Peyer's patch (tissue), 4 donors: Measurements from ENCODE around the gene CDKN1C. TPM values are rescaled to one million over a fixed set of nuclear protein-coding genes. Genes with fewer than 3 reads are reported as not detected.

Experiments used
- DNase-seq, 3 donors: peaks; one replicate each; pipeline ENCODE4 v3.0.0-alpha.2; 2017 to 2019
- H3K27ac ChIP-seq, 4 donors: fragments of 200-600 bp; sonication (generic); one replicate each; pipeline ENCODE4 v1.5.1; 2016 to 2019
- H3K27me3 ChIP-seq, 2 donors: fragments of 200-600 bp; sonication (generic); one replicate each; pipeline ENCODE4 v1.5.1; 2019
- H3K36me3 ChIP-seq, 3 donors: fragments of 200-600 bp; sonication (generic); one replicate each; pipeline ENCODE4 v1.5.1; 2016 to 2019
- H3K4me1 ChIP-seq, 4 donors: fragments of 200-600 bp; sonication (generic); one replicate each; pipeline ENCODE4 v1.5.1; 2016 to 2019
- H3K4me3 ChIP-seq, 4 donors: fragments of 200-600 bp; sonication (generic); 1 replicate in 3 of 4; 2 replicates in 1 of 4; pipeline ENCODE4 v1.5.1; 2016 to 2019; ENCODE audit warnings: mild to moderate bottlenecking in 1 of 4
- H3K9me3 ChIP-seq, 4 donors: fragments of 200-600 bp; sonication (generic); one replicate each; pipeline ENCODE4 v1.5.1; 2016 to 2019; ENCODE audit warnings: mild to moderate bottlenecking in 1 of 4
- CTCF ChIP-seq, 6 experiments: fragments of 450-650 bp in 4 of 6; fragments of 200-600 bp in 2 of 6; sonication (generic) in 1 of 6; IDR thresholded peaks; one replicate each; pipeline ENCODE4 v1.5.1; 2017 to 2019; ENCODE audit warnings: antibody characterized with exemption in 6 of 6, mild to moderate bottlenecking in 3 of 6, moderate library complexity in 1 of 6
- POLR2A ChIP-seq, 2 donors: fragments of 450-650 bp; IDR thresholded peaks; one replicate each; pipeline ENCODE4 v1.5.1; 2017; ENCODE audit warnings: antibody characterized with exemption in 2 of 2, mild to moderate bottlenecking in 2 of 2, moderate library complexity in 2 of 2
- total RNA-seq, 4 donors: library from RNA; depleted of rRNA; stranded (reverse); fragments of >200 nt; gene quantifications; one replicate each; pipeline ENCODE4 v1.1.0, GENCODE V29; 2016

The CDKN1C gene
- total RNA-seq, 4 donors from 2014 or later: 6.1 to 22.3 (median 11.1) TPM

- Histone ChIP-seq H3K36me3 (peaks cover 0 to 28% (median 0%) of the 10 kb centered on the region in 3 donors), H3K4me3 (peak overlapping the region in 2 of 4 donors; percentile 2 to 19), H3K27me3 (no peaks in the 10 kb centered on the region), H3K4me1 (peaks cover 4 to 50% (median 14%) of the 10 kb centered on the region in 4 donors), H3K27ac (peak overlapping the region in 3 of 4 donors; percentile 69 to 94 (median 94)), H3K9me3 (no peaks in the 10 kb centered on the region)
- no peak for TF ChIP-seq POLR2A (IDR thresholded peaks at IDR 0.05)
- no peak for TF ChIP-seq CTCF (IDR thresholded peaks at IDR 0.05)
- no peak for DNase-seq
Measured at GRCh38 chr11:2913019-2913431, 27.4 kb upstream of the CDKN1C start.

GRCh38 chr11:2912498-2912897 is 26.9 kb upstream of the CDKN1C start:
- H3K4me1 ChIP-seq: peaks cover 4 to 50% (median 14%) of the 10 kb centered on the region in 4 donors
- H3K9me3 ChIP-seq: no peaks in the 10 kb centered on the region
- peak in 1 of 6 experiments; percentile 6 for TF ChIP-seq CTCF (IDR thresholded peaks at IDR 0.05)
- TF ChIP-seq POLR2A (IDR thresholded peaks at IDR 0.05): peak in 1 of 2 donors; percentile 54
- peak overlapping the region in 3 of 4 donors; percentile 69 to 94 (median 94) for H3K27ac ChIP-seq
- DNase-seq: peak in 2 of 3 donors; percentile 94 to 95
- H3K4me3 ChIP-seq: peak overlapping the region in 2 of 4 donors; percentile 2 to 19
- peaks cover 0 to 28% (median 0%) of the 10 kb centered on the region in 3 donors for H3K36me3 ChIP-seq
- no peaks in the 10 kb centered on the region for H3K27me3 ChIP-seq

GRCh38 chr11:2911785-2912391 is 26.3 kb upstream of the CDKN1C start:
- H3K27ac ChIP-seq: peak overlapping the region in 3 of 4 donors; percentile 69 to 94 (median 94)
- peak in 2 of 3 donors; percentile 64 to 67 for DNase-seq
- H3K4me1 ChIP-seq: peaks cover 4 to 50% (median 14%) of the 10 kb centered on the region in 4 donors
- peaks cover 0 to 22% (median 0%) of the 10 kb centered on the region in 3 donors for H3K36me3 ChIP-seq
- H3K27me3 ChIP-seq: no peaks in the 10 kb centered on the region
- no peaks in the 10 kb centered on the region for H3K9me3 ChIP-seq
- TF ChIP-seq POLR2A (IDR thresholded peaks at IDR 0.05): peak in 1 of 2 donors; percentile 17
- no peak for TF ChIP-seq CTCF (IDR thresholded peaks at IDR 0.05)
- peak overlapping the region in 1 of 4 donors; percentile 2 for H3K4me3 ChIP-seq

- peaks cover 0 to 20% (median 0%) of the 10 kb centered on the region in 3 donors for H3K36me3 ChIP-seq
- H3K9me3 ChIP-seq: no peaks in the 10 kb centered on the region
- peak overlapping the region in 3 of 4 donors; percentile 69 to 94 (median 94) for H3K27ac ChIP-seq
- peak in 1 of 3 donors; percentile 65 for DNase-seq
- no peak for TF ChIP-seq CTCF (IDR thresholded peaks at IDR 0.05)
- TF ChIP-seq POLR2A (IDR thresholded peaks at IDR 0.05): no peak
- no peaks in the 10 kb centered on the region for H3K27me3 ChIP-seq
- peaks cover 4 to 50% (median 14%) of the 10 kb centered on the region in 4 donors for H3K4me1 ChIP-seq
- H3K4me3 ChIP-seq: no peak overlapping the region
Measured at GRCh38 chr11:2911088-2911784, 25.7 kb upstream of the CDKN1C start.

- TF ChIP-seq POLR2A (IDR thresholded peaks at IDR 0.05) (no peak), CTCF (IDR thresholded peaks at IDR 0.05) (no peak)
- H3K27ac ChIP-seq: peak overlapping the region in 1 of 4 donors; percentile 94
- H3K9me3 ChIP-seq: no peaks in the 10 kb centered on the region
- H3K4me3 ChIP-seq: no peak overlapping the region
- H3K27me3 ChIP-seq: no peaks in the 10 kb centered on the region
- H3K36me3 ChIP-seq: peaks cover 0 to 20% (median 0%) of the 10 kb centered on the region in 3 donors
- peaks cover 4 to 50% (median 14%) of the 10 kb centered on the region in 4 donors for H3K4me1 ChIP-seq
- no peak for DNase-seq
Measured at GRCh38 chr11:2910401-2910955, 24.9 kb upstream of the CDKN1C start.
